ENCODE data around the gene RERE. TPM values are rescaled to one million over a fixed set of nuclear protein-coding genes. Genes with fewer than 3 reads are reported as not detected.
"Not testable (repeated sequence)": the region's sequence is repeated elsewhere in the genome, so short reads cannot be mapped to it uniquely, and the experiment has no call there.

The RERE gene
- polyA plus RNA-seq, 4 donors: 112 to 163 (median 156) TPM

- no peak for DNase-seq (ENCODE audit: low read depth in 4 of 4, low spot score in 3 of 4)
Observed at GRCh38 chr1:8812081-8812480, 5.4 kb downstream of the RERE start.

DNA sequence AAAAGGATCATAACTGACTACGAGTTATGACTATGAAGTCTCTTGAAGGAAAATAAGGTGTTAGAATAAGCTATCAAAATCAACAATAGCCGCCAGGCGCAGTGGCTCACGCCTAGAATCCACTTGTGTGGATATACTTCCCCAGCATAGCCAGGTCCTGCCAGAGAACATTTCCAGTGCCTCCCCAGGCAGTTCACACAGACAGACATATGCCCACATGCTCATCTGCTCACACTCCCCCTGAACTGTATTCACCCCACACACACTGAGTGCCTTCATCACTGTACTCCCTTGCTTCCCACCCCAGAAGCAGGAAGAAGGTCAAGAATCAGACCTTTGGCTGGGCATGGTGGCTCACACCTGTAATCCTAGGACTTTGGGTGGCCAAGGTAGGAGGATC is 6.5 kb downstream of the RERE start:
- DNase-seq (ENCODE audit: low read depth in 4 of 4, low spot score in 3 of 4): no peak

DNA sequence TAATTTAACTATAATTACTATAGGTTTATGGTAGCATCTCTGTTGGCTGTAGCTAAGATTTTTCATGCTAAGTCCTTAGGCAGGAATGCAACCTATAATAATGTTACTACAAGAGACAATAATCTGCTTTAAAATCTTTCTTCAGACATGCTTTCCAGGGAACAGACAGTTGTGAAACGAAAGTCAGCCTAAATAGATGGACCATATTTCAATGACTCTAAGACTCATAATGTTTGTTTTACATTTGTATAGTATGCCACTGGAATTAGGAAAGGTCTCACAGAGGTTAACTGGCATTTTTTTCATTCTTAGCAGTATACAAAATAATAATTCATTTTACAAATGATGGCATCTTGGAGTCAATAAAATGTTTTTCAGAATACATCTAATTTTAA is 8.1 kb downstream of the RERE start:
- no peak for DNase-seq (ENCODE audit: low read depth in 4 of 4, low spot score in 3 of 4)

DNA sequence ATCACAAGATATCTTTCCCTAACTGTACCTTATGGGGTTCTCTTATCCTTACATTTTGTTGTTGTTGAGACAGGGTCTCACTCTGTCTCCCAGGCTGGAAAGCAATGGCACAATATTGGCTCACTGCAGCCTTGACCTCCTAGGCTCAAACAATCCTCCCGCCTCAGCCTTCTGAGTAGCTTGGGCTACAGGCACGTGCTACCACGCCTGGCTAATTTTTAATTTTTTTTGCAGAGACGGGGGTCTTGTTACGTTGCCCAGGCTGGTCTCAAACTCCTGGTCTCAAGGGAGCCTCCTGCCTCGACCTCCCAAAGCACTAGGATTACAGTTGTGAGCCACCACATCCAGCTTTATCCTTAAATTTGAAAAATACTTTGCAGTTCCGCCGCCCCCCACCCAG is 10.4 kb downstream of the RERE start:
- no peak for DNase-seq (ENCODE audit: low read depth in 4 of 4, low spot score in 3 of 4)

GRCh38 chr1:8800416-8800815 is 17.0 kb downstream of the RERE start:
- no peak for DNase-seq (ENCODE audit: low read depth in 4 of 4, low spot score in 3 of 4)

DNA sequence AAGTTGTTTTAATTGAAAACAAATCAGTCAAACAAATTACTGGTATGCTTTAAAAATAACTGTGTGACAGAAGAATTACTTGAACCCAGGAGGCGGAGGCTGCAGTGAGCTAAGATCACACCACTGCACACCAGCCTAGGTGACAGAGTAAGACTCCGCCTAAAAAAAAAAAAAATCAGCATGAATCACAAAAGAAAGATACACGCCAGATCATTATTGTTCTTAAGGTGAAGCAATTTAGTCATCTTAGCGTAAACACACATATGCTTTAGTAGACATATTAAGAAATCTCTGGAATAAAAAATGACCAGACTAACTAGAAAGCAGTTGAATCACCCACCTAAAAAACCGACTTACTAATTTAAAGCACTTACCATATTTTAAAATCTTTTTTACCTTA is 20.2 kb downstream of the RERE start:
- DNase-seq (ENCODE audit: low read depth in 4 of 4, low spot score in 3 of 4): no peak

- DNase-seq (ENCODE audit: low read depth in 4 of 4, low spot score in 3 of 4): no peak
Observed at GRCh38 chr1:8796812-8797211, 20.6 kb downstream of the RERE start.

GRCh38 chr1:8794605-8795004 is 22.8 kb downstream of the RERE start:
- DNase-seq (ENCODE audit: low read depth in 4 of 4, low spot score in 3 of 4): no peak

GRCh38 chr1:8791819-8792218 is 25.6 kb downstream of the RERE start:
- no peak for DNase-seq (ENCODE audit: low read depth in 4 of 4, low spot score in 3 of 4)

DNA sequence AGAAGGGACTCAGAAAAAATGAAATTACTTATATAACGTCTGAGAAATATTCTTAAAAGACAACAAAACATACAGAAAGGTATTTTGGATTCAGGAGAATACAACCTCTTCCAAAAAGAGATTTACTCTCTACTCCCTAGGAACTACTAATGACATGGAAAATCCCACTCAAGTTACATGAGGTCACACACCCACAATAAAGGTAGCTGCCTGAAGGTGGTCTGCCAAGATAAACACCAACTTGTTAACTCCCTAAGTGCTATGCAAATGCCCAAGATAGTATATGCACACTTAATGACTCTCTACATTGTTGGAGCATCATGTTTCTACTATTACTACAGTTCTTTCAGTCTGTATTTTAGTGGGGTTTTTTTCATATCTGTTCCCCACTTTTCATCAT is 26.5 kb downstream of the RERE start:
- no peak for DNase-seq (ENCODE audit: low read depth in 4 of 4, low spot score in 3 of 4)

DNA sequence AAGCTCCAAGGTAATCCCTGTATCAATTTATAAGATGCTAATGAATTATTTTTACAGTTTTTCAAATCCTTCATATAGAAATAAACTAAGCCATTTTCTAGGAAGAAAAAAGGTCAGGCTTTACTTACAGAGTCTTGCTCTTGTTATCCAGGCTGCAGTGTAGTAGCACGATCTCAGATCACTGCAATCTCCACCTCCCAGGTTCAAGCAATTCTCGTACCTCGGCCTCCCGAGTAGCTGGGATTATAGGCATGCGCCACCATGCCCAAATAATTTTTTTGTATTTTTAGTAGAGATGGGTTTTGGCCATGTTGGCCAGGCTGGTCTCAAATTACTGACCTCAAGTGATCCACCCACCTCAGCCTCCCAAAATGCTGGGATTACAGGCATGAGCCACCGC is 27.0 kb downstream of the RERE start:
- DNase-seq (ENCODE audit: low read depth in 4 of 4, low spot score in 3 of 4): no peak

DNA sequence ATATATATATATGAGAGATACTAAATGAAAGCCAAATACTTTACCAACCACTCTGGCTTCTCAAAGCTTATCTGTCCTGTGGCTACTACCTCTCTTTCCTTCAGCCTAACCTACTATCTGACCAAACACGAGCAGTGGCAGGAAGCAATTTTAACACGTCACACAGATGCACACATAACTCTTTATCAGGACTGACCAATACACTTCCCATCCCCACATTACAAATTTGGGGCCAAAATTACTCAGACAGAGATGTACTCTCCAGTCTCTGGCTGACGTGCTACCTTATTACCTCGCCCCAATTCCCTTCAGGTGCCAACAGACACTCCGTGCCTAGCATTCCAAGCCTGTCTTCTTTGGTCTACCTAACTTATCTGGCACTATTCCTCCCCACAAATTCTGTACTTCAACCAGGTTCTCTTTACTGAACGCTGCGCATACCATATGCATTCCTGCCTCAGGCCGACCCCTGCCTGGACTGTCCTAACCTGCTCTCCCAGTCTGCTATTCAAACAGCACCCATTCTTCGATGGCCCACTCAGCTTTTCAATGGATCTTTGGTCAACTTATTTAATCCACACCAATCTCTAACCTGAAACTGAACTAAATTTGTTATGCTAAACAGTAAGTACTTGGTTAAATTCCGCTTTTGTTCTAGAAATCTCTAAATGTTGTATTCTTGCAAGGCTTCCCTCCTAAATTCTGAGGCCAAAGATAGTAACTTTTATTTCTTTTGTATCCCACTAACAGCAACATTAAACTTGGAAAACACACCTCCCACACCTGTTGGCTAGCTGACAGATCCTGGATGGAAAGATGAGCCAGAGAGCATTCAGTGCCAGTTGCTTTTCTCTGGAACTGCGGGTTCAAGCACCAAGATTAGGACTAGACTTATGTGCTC is 27.9 kb downstream of the RERE start:
- DNase-seq (ENCODE audit: low read depth in 4 of 4, low spot score in 3 of 4): peak in 1 of 4 donors; percentile 17

DNA sequence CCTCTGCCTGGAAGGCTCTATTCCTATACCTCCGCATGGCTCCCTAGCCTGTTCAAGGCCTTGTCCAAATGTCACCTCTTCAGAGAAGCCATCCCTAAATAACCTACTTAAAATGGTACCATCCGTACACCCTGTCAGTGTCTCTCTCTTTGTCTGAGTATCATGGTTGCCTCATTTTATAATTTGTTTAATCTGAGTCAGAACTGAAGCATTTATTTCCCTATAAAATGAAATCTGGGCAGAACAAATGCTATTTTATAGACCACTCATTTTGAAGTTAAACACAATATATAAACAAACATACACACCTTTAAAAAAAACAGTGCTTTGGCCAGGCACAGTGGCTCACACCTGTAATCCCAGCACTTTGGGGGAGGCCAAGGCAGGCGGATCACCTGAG is 30.2 kb downstream of the RERE start:
- DNase-seq (ENCODE audit: low read depth in 4 of 4, low spot score in 3 of 4): no peak

GRCh38 chr1:8786204-8786603 is 31.2 kb downstream of the RERE start:
- DNase-seq (ENCODE audit: low read depth in 4 of 4, low spot score in 3 of 4): not testable (repeated sequence)

DNA sequence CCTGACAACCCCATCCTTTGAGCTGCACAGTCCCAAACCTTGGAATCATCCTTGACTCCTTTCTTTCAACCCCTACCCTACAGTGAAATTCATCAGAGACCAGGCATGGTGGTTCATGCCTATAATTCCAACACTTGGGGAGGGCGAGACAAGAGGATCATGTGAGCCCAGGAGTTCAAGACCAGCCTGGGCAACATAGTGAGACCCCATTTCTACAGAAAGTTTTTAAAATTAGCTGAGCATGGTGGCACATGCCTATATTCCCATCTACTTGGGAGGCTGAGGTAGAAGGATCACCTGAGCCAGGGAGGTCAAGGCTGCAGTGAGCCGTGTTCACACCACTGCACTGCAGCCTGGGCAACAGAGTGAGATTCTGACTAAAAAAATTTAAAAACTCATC is 34.5 kb downstream of the RERE start:
- DNase-seq (ENCODE audit: low read depth in 4 of 4, low spot score in 3 of 4): no peak

- DNase-seq (ENCODE audit: low read depth in 4 of 4, low spot score in 3 of 4): no peak
Observed at GRCh38 chr1:8782001-8782620, 35.3 kb downstream of the RERE start.

- no peak for DNase-seq (ENCODE audit: low read depth in 4 of 4, low spot score in 3 of 4)
Observed at GRCh38 chr1:8780405-8780804, 37.0 kb downstream of the RERE start.

DNA sequence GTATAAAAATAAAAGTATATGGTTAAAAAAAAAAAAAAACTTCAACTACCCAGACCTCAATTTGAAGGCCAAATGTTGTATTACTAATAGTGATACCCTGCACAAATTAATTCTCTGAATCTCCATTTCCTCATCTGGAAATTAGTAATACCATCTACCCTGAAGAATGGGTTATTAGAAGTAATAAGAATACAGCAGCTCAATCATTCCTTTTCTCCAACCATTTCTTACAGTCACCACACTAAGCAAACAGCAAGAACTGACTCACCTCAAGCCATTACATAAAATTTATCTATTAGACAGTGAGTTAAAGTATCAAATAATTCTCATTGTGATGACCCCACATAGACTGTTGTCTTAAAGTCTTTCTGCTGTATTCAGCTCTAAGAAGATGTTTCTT is 39.6 kb downstream of the RERE start:
- no peak for DNase-seq (ENCODE audit: low read depth in 4 of 4, low spot score in 3 of 4)

- DNase-seq (ENCODE audit: low read depth in 4 of 4, low spot score in 3 of 4): no peak
Observed at GRCh38 chr1:8776104-8776503, 41.3 kb downstream of the RERE start.

DNA sequence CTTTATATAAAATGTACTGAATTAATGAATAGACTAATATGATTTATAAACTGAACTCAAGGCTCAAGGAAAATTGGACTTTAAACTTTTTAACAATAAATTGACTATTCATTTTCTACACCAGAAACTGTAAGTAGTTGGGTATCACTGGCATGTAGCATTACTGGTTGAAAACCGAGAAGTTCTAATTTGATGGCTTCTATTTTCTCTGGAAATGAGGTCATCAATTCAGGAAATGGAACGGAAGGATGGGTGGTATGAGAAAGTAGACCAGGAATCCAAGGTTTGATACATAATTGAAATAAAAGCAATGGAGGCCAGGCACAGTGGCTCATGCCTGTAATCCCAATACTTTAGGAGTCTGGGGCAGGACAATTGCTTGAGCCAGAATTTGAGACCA is 50.4 kb downstream of the RERE start:
- no peak for DNase-seq (ENCODE audit: low read depth in 4 of 4, low spot score in 3 of 4)

- DNase-seq (ENCODE audit: low read depth in 4 of 4, low spot score in 3 of 4): no peak
Observed at GRCh38 chr1:8765198-8765597, 52.2 kb downstream of the RERE start.

- no peak for DNase-seq (ENCODE audit: low read depth in 4 of 4, low spot score in 3 of 4)
Observed at GRCh38 chr1:8764293-8764937, 53.0 kb downstream of the RERE start.

Data from left renal pelvis (tissue), 4 donors.